HepG2 (cell line): Measurements from ENCODE around the gene NEURL2. TPM values are rescaled to one million over a fixed set of nuclear protein-coding genes. Genes with fewer than 3 reads are reported as not detected.
A peak's percentile ranks its signal among the peaks of the same experiment; 100 is the strongest.

Experiments
- AKAP8 ChIP-seq: sonication (generic); formaldehyde crosslinking; IDR thresholded peaks from 2 replicates; pipeline ENCODE4 v1.5.1; 2020; ENCODE audit warnings: mild to moderate bottlenecking, missing genetic modification reagents
- IRF2 ChIP-seq: IDR thresholded peaks from 2 replicates; pipeline ENCODE4 v1.6.1; 2018; ENCODE audit warnings: missing genetic modification reagents, missing compliant biosample characterization
- MXI1 ChIP-seq: IDR thresholded peaks from 3 replicates; pipeline ENCODE4 v1.6.1; 2012; ENCODE audit warnings: low read depth, low read length, inconsistent platforms, borderline replicate concordance
- NFRKB ChIP-seq: fragments of 450-650 bp; IDR thresholded peaks from 2 replicates; pipeline ENCODE4 v1.6.1; 2017
- REST ChIP-seq, 2 experiments: IDR thresholded peaks; 2 replicates each; pipeline ENCODE4 v1.6.1; 2011 to 2012; ENCODE audit warnings: low read length in 2 of 2, borderline replicate concordance in 1 of 2, low read depth in 1 of 2, mild to moderate bottlenecking in 1 of 2, moderate library complexity in 1 of 2
- SMAD9 ChIP-seq: sonication (generic); formaldehyde crosslinking; IDR thresholded peaks from 2 replicates; pipeline ENCODE4 v1.5.1; 2020; ENCODE audit warnings: mild to moderate bottlenecking, missing genetic modification reagents
- SP140L ChIP-seq: sonication (generic); formaldehyde crosslinking; IDR thresholded peaks from 2 replicates; pipeline ENCODE4 v1.4.0; 2020; ENCODE audit warnings: missing genetic modification reagents, borderline replicate concordance
- ZBTB7A ChIP-seq: sonication (generic); formaldehyde crosslinking; IDR thresholded peaks from 2 replicates; pipeline ENCODE4 v1.8.0; 2022; ENCODE audit warnings: mild to moderate bottlenecking, missing genetic modification reagents
- ZFAT ChIP-seq: sonication (generic); formaldehyde crosslinking; conservative IDR thresholded peaks from 2 replicates; pipeline ENCODE4 v1.8.1; 2023; ENCODE audit warnings: missing genetic modification reagents, inconsistent platforms
- ZFP41 ChIP-seq: sonication (generic); formaldehyde crosslinking; IDR thresholded peaks from 2 replicates; pipeline ENCODE4 v1.4.0; 2020; ENCODE audit warnings: mild to moderate bottlenecking, missing genetic modification reagents, borderline replicate concordance
- ZNF30 ChIP-seq: sonication (generic); formaldehyde crosslinking; IDR thresholded peaks from 2 replicates; pipeline ENCODE4 v1.5.0; 2020; ENCODE audit warnings: mild to moderate bottlenecking, missing genetic modification reagents
- ZNF318 ChIP-seq: sonication (generic); formaldehyde crosslinking; IDR thresholded peaks from 2 replicates; pipeline ENCODE4 v1.4.0; 2020; ENCODE audit warnings: mild to moderate bottlenecking, missing genetic modification reagents
- ZNF431 ChIP-seq: sonication (generic); formaldehyde crosslinking; IDR thresholded peaks from 2 replicates; pipeline ENCODE4 v1.9.0; 2022; ENCODE audit warnings: missing genetic modification reagents, low read depth, mild to moderate bottlenecking, borderline replicate concordance
- ZNF446 ChIP-seq: sonication (generic); formaldehyde crosslinking; IDR thresholded peaks from 2 replicates; pipeline ENCODE4 v1.5.0; 2020; ENCODE audit warnings: mild to moderate bottlenecking, missing genetic modification reagents
- ZNF589 ChIP-seq: sonication (generic); formaldehyde crosslinking; conservative IDR thresholded peaks from 2 replicates; pipeline ENCODE4 v1.8.0; 2022; ENCODE audit warnings: mild to moderate bottlenecking, moderate library complexity, missing genetic modification reagents
- ZNF788 ChIP-seq: sonication (generic); formaldehyde crosslinking; IDR thresholded peaks from 2 replicates; pipeline ENCODE4 v1.5.0; 2020; ENCODE audit warnings: mild to moderate bottlenecking, missing genetic modification reagents, borderline replicate concordance
- ZNF839 ChIP-seq: sonication (generic); formaldehyde crosslinking; IDR thresholded peaks from 2 replicates; pipeline ENCODE4 v1.4.0; 2020; ENCODE audit warnings: missing genetic modification reagents, mild to moderate bottlenecking, borderline replicate concordance
- polyA plus RNA-seq, 8 experiments: library from polyadenylated mRNA; depleted of rRNA in 3 of 8; stranded (reverse) in 7 of 8; unstranded in 1 of 8; fragments of >200 nt; fragmentation: Illumina TruSeq in 4 of 8; extraction: Trizol in 4 of 8; gene quantifications; 2 replicates each; pipeline versions ENCODE4 v1.2.1 to v1.2.3, GENCODE V29; 2011 to 2016; ENCODE audit warnings: low read depth in 4 of 8, missing spikeins in 1 of 8, mixed read lengths in 1 of 8; ENCODE audit not compliant: insufficient read depth in 1 of 8
- total RNA-seq, 5 experiments: library from RNA; depleted of rRNA; stranded (reverse); fragments of >200 nt; fragmentation: Illumina TruSeq; extraction: Trizol; gene quantifications; 2 replicates each; pipeline ENCODE4 v1.2.3, GENCODE V29; 2016; ENCODE audit warnings: low read depth in 1 of 5

The NEURL2 gene
- total and polyA plus RNA-seq, 2 of the 13 experiments (the other 11 are each of a cell fraction or from before 2014, with no cell fraction given): 7.2 to 9.7 TPM

- TF ChIP-seq ZNF318 (CRISPR knock-in tag) (peak; percentile 14; the same call in 1 of the 2 replicates), AKAP8 (CRISPR knock-in tag) (peak; percentile 93), ZFP41 (no peak), ZNF589 (peak; percentile 83), ZBTB7A (CRISPR knock-in tag) (peak; percentile 89), IRF2 (CRISPR knock-in tag) (peak; percentile 90; the same call in 1 of the 2 replicates), REST (IDR thresholded peaks at IDR 0.05; ENCODE audit: borderline replicate concordance in 1 of 2, low read depth in 1 of 2, low read length in 2 of 2) (0 out of 4 replicates have a peak, but pooled peaks of 1 of the 2 experiments have one; percentile 33), ZNF446 (CRISPR knock-in tag) (no peak), ZNF788 (CRISPR knock-in tag) (peak; percentile 98), ZFAT (CRISPR knock-in tag) (no peak), SP140L (CRISPR knock-in tag) (peak; percentile 87; the same call in 1 of the 2 replicates), ZNF431 (CRISPR knock-in tag) (peak; percentile 96), SMAD9 (CRISPR knock-in tag) (peak; percentile 35; the same call in 1 of the 2 replicates), ZNF30 (CRISPR knock-in tag) (no peak), MXI1 (peak; percentile 72; the same call in 1 of the 3 replicates), ZNF839 (CRISPR knock-in tag) (0 out of 2 replicates have a peak, but pooled peaks have one; percentile 36), NFRKB (no peak)
These were observed 36.3 kb upstream of the NEURL2 start (continued) for GRCh38 chr20:45927071-45927878.
